SK-N-SH (cell line): ENCODE data around the gene MSL1. TPM values are rescaled to one million over a fixed set of nuclear protein-coding genes. Genes with fewer than 3 reads are reported as not detected.
A peak's percentile ranks its signal among the peaks of the same experiment; 100 is the strongest.

ENCODE experiments used
- CTCF ChIA-PET: fragments of 300-600, 350-600 bp; formaldehyde crosslinking; extraction: SDS; loops from one replicate; lab custom pipeline; 2021; lab: Yijun Ruan, JAX
- POLR2A ChIA-PET: fragments of 350-600 bp; sonication (Branson Sonifier 250); formaldehyde crosslinking; extraction: SDS; loops from one replicate; lab custom pipeline; 2020; ENCODE audit warnings: antibody characterized with exemption, inconsistent platforms; lab: Yijun Ruan, JAX
- DNase-seq: peaks from one replicate; pipeline ENCODE4 v3.0.0; 2012
- H2AFZ ChIP-seq: fragments of 200-600 bp; sonication (generic); 2 replicates; pipeline ENCODE4 v1.8.1; 2016; ENCODE audit warnings: antibody characterized with exemption, mild to moderate bottlenecking, low read depth
- H3F3A ChIP-seq: fragments of 200-600 bp; sonication (generic); replicated peaks from 2 replicates; pipeline ENCODE3; 2016; ENCODE audit warnings: antibody characterized with exemption, mild to moderate bottlenecking; ENCODE audit not compliant: insufficient read depth
- H3K27ac ChIP-seq, 2 experiments: fragments of 200-500 bp in 1 of 2; fragments of 200-600 bp in 1 of 2; sonication (Bioruptor generic) in 1 of 2; sonication (generic), shearing (Covaris generic) in 1 of 2; 2 replicates each; pipeline versions ENCODE4 v1.5.1 to v1.6.1; 2014 to 2016; ENCODE audit warnings: low read depth in 2 of 2, inconsistent platforms in 1 of 2, low read length in 1 of 2, mild to moderate bottlenecking in 1 of 2, mixed read lengths in 1 of 2
- H3K27me3 ChIP-seq: fragments of 200-600 bp; sonication (generic), shearing (Covaris generic); 2 replicates; pipeline ENCODE4 v1.6.1; 2016; ENCODE audit warnings: mixed run types; ENCODE audit not compliant: insufficient read depth
- H3K36me3 ChIP-seq, 2 experiments: fragments of 200-500 bp in 1 of 2; fragments of 200-600 bp in 1 of 2; sonication (Bioruptor generic) in 1 of 2; sonication (generic) in 1 of 2; replicated peaks in 1 of 2; 2 replicates each; pipeline versions ENCODE3 to v1.5.1; 2014 to 2016; ENCODE audit warnings: low read length in 1 of 2, mild to moderate bottlenecking in 1 of 2; ENCODE audit not compliant: insufficient read depth in 2 of 2, control insufficient read depth in 1 of 2
- H3K4me1 ChIP-seq, 2 experiments: fragments of 200-500 bp in 1 of 2; fragments of 200-600 bp in 1 of 2; sonication (Bioruptor generic) in 1 of 2; sonication (generic), shearing (Covaris generic) in 1 of 2; 2 replicates each; pipeline versions ENCODE4 v1.5.1 to v1.6.1; 2014 to 2016; ENCODE audit warnings: low read depth in 1 of 2, low read length in 1 of 2, mixed run types in 1 of 2; ENCODE audit not compliant: insufficient read depth in 2 of 2, control insufficient read depth in 1 of 2
- H3K4me2 ChIP-seq: fragments of 200-600 bp; sonication (generic), shearing (Covaris generic); 2 replicates; pipeline ENCODE4 v1.6.1; 2017; ENCODE audit warnings: mixed run types
- H3K4me3 ChIP-seq, 2 experiments: fragments of 200-500 bp in 1 of 2; fragments of 200-600 bp in 1 of 2; sonication (Bioruptor generic) in 1 of 2; sonication (generic), shearing (Covaris generic) in 1 of 2; 2 replicates each; pipeline versions ENCODE4 v1.5.1 to v1.8.1; 2014 to 2016; ENCODE audit warnings: low read depth in 2 of 2, inconsistent platforms in 1 of 2, low read length in 1 of 2, mild to moderate bottlenecking in 1 of 2, mixed read lengths in 1 of 2, moderate library complexity in 1 of 2
- H3K79me2 ChIP-seq: fragments of 200-600 bp; sonication (generic); 2 replicates; pipeline ENCODE4 v1.8.1; 2017; ENCODE audit warnings: mild to moderate bottlenecking; ENCODE audit not compliant: insufficient read depth
- H3K9ac ChIP-seq: fragments of 200-600 bp; sonication (generic); 2 replicates; pipeline ENCODE4 v1.6.1; 2017; ENCODE audit warnings: mixed run types
- H3K9me2 ChIP-seq: fragments of 200-600 bp; sonication (generic); 2 replicates; pipeline ENCODE4 v1.6.1; 2017; ENCODE audit warnings: mixed run types
- H3K9me3 ChIP-seq: fragments of 200-600 bp; sonication (generic); 2 replicates; pipeline ENCODE4 v1.6.1; 2017; ENCODE audit warnings: mixed run types, mild to moderate bottlenecking, moderate library complexity
- H4K20me1 ChIP-seq: fragments of 200-600 bp; sonication (generic); 2 replicates; pipeline ENCODE4 v1.6.1; 2017; ENCODE audit warnings: mild to moderate bottlenecking, mixed run types; ENCODE audit not compliant: insufficient read depth
- CHD2 ChIP-seq: fragments of 150-350 bp; IDR thresholded peaks from 2 replicates; pipeline ENCODE4 v1.6.1; 2018; ENCODE audit warnings: low read length; ENCODE audit not compliant: partially characterized antibody
- GABPA ChIP-seq: IDR thresholded peaks from 2 replicates; pipeline ENCODE4 v1.4.0; 2012; ENCODE audit warnings: low read depth, mild to moderate bottlenecking
- JUND ChIP-seq: IDR thresholded peaks from 2 replicates; pipeline ENCODE4 v1.4.0; 2012
- NFIC ChIP-seq: IDR thresholded peaks from 2 replicates; pipeline ENCODE4 v1.4.0; 2012; ENCODE audit warnings: borderline replicate concordance
- NRF1 ChIP-seq: IDR thresholded peaks from 2 replicates; pipeline ENCODE4 v1.6.1; 2012; ENCODE audit warnings: low read depth, mild to moderate bottlenecking, low read length
- POLR2AphosphoS5 ChIP-seq: IDR thresholded peaks from 2 replicates; pipeline ENCODE4 v1.6.1; 2012; ENCODE audit warnings: low read depth, low read length
- RCOR1 ChIP-seq: fragments of 150-350 bp; IDR thresholded peaks from 2 replicates; pipeline ENCODE4 v1.6.1; 2017; ENCODE audit warnings: antibody characterized with exemption, low read length
- RXRA ChIP-seq: IDR thresholded peaks from 2 replicates; pipeline ENCODE4 v1.4.0; 2012; ENCODE audit warnings: low read depth, mild to moderate bottlenecking, borderline replicate concordance
- TCF12 ChIP-seq: IDR thresholded peaks from 2 replicates; pipeline ENCODE4 v1.4.0; 2012
- WGBS: methylation state at CpG from one replicate; pipeline ENCODE4 v1.1.6; 2017; ENCODE audit warnings: low lambda C conversion rate; 5-methylcytosine and 5-hydroxymethylcytosine counted together
- polyA plus RNA-seq, 3 experiments: library from polyadenylated mRNA; depleted of rRNA; stranded (reverse); fragments of >200 nt; gene quantifications; 2 replicates each; pipeline ENCODE4 v1.2.3, GENCODE V29; 2012
- TF ChIP-seq, protein P1 (sequence below): fragments of 150-350 bp; IDR thresholded peaks from 2 replicates; pipeline ENCODE4 v1.6.1; 2016; ENCODE audit warnings: mild to moderate bottlenecking, low read depth, low read length
- TF ChIP-seq, protein P2 (sequence below): IDR thresholded peaks from 2 replicates; pipeline ENCODE4 v1.4.0; 2012; ENCODE audit warnings: low read depth, borderline replicate concordance
- TF ChIP-seq, protein P3 (sequence below): fragments of 200-600 bp; sonication (generic); IDR thresholded peaks from 2 replicates; pipeline ENCODE4 v1.6.1; 2017; ENCODE audit warnings: antibody characterized with exemption, mild to moderate bottlenecking, moderate library complexity
- TF ChIP-seq, protein P4 (sequence below): IDR thresholded peaks from 2 replicates; pipeline ENCODE4 v1.4.0; 2012; ENCODE audit warnings: low read depth
- TF ChIP-seq, protein P5 (sequence below): IDR thresholded peaks from 2 replicates; pipeline ENCODE4; 2012

MSL1 gene
- polyA plus RNA-seq, 1 of the 3 experiments (the other 2 are of a cell fraction) = 30.2 TPM

DNA sequence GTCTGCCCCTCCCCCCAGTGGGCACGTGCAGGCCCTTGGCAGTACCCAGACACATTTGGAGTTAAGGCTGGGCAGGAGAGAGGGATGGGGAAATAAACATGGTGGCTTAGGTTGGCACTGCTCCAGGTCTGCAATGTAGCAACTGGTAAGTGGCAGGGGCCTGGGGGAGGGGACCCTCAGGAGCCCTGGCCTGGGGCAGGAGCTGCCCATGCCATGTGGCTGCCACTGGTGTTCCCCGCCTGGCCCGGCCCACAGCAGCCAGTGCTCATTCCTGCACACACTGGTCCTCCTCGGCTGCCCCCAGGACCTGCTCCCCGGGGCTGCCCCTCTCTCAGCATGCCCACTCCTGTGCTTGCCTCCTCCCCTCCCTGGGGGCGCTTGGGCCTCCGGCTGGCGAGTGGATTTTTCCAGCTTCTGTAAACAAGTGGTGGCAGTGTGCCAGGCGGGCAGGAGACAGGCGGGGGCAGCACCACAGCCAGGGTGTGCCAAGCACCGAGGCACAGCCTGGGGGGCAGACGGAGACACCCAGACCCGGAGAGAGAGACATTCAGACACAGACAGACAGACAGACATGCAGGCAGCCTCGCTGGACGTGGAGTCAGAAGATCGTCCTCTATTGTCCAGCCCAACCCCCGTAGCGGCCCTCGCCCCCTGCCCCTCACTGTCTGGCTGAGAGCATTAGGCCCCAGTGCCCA lies 49.6 kb upstream of the MSL1 start (continued):
- TF ChIP-seq POLR2AphosphoS5 = no peak

DNA sequence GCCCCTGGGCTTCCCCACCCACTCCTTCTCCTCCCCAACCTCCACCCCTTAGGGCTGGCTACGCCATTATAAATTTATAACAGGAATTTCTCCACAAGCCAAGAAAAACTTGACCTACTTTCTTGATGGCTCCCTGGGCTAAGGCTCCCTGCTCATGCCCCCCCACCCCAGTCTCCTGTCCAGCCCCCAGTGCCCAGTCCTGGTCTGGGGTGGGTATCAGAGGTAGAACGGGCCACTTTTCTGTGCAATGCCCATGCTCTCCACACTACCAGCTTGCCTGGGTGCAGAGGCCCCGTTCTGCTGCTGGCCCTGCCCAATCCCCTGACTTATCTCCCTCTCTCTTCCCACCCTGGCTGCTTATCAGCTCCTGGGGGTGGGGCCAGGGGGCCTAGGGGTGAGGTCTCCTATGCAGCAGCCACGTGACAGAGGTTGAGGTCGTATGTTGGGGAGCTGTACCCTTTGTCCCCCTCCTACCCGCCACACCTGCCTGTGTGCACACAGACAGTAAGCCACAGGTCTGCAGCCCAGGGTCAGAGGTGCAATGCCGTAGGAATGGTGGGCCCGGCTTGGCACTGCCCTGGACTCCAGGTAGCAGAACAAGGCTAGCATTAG lies 48.9 kb upstream of the MSL1 start:
- H3K4me1 ChIP-seq = peaks cover 56 to 84% of the 10 kb centered on the region in 2 experiments; a peak in 3 of 4 replicates
- 69% methylated on average over 7 of the region's 8 CpGs for WGBS
- POLR2A ChIA-PET = interaction anchor here (1.1 kb wide), 1 partner anchor 8 kb away, joined by 3 read pairs; no protein-coding TSS in a partner anchor

DNA sequence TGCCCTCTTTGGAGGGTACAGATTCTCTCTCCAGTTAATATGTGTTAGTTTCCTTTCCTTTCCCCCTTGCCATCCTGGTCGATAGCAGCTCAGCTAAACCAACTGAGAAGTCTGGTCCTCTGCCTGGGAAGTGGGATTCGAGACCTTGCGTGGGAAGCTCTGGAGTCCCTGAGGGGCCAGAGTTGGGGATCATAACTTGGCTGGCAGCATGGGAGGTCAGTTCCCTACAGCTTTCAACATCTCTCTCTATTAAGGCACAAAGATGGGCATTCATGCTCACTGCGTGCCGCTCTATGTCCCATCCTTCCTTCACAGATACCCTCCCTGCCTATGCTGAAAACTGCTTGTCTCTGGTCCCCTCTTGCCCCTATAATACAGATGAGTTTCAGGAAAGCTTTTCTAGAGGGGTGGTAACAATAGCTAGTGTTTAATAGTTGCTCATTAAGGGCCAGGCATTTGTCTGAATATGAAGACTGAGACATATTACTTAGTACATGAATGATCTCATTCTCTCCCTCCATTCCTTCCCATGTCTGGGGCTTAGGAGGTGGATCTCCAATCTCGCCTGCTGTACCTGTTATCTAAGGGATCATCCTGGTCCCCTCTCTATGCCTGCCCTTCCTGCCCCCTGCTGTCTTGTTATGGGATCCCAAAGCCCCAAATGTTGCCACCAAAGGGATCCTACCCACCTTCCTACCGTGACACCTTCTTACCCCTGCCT lies 48.2 kb upstream of the MSL1 start:
- WGBS = 96% methylated on average over 7 of the region's 7 CpGs
- H2AFZ ChIP-seq = no peak overlapping the region
- no peak overlapping the region; the same call in 1 of the 2 replicates for H3K4me2 ChIP-seq
- no peak for DNase-seq
- no peaks in the 10 kb centered on the region for H3K27me3 ChIP-seq
- peaks cover 48 to 76% of the 10 kb centered on the region in 2 experiments; a peak in 3 of 4 replicates for H3K4me1 ChIP-seq
- no peak overlapping the region for H3K9ac ChIP-seq
- H3K79me2 ChIP-seq = peaks cover 24% of the 10 kb centered on the region; the same call in 1 of the 2 replicates
- peaks cover 0 to 8% of the 10 kb centered on the region in 2 experiments for H3K36me3 ChIP-seq
- H3K4me3 ChIP-seq = no peak overlapping the region
- POLR2A ChIA-PET = interaction anchor here (1.1 to 2.3 kb wide), 2 partner anchors 8 to 9 kb away, joined by 3 to 8 read pairs; no protein-coding TSS in a partner anchor
- no peaks in the 10 kb centered on the region for H3K9me2 ChIP-seq
- peaks cover 16% of the 10 kb centered on the region for H3F3A ChIP-seq
- CTCF ChIA-PET = interaction anchor here (1.0 to 9.3 kb wide), 11 partner anchors 10 to 95 kb away, joined by 3 to 160 read pairs (median 34); partner anchors contain the start of genes MED24 and THRA
- H4K20me1 ChIP-seq = 0 out of 2 replicates have a peak, but pooled peaks cover 3% of the 10 kb centered on the region
- H3K27ac ChIP-seq = peak overlapping the region in 1 of 2 experiments; percentile 93; a peak in 2 of 4 replicates
- no peaks in the 10 kb centered on the region for H3K9me3 ChIP-seq
- TF ChIP-seq JUND (no peak), CHD2 (no peak), NFIC (no peak), RCOR1 (no peak), NRF1 (no peak), GABPA (no peak), TCF12 (no peak)
- TF ChIP-seq, protein P1, sequence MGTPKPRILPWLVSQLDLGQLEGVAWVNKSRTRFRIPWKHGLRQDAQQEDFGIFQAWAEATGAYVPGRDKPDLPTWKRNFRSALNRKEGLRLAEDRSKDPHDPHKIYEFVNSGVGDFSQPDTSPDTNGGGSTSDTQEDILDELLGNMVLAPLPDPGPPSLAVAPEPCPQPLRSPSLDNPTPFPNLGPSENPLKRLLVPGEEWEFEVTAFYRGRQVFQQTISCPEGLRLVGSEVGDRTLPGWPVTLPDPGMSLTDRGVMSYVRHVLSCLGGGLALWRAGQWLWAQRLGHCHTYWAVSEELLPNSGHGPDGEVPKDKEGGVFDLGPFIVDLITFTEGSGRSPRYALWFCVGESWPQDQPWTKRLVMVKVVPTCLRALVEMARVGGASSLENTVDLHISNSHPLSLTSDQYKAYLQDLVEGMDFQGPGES = no peak
- TF ChIP-seq, protein P2, sequence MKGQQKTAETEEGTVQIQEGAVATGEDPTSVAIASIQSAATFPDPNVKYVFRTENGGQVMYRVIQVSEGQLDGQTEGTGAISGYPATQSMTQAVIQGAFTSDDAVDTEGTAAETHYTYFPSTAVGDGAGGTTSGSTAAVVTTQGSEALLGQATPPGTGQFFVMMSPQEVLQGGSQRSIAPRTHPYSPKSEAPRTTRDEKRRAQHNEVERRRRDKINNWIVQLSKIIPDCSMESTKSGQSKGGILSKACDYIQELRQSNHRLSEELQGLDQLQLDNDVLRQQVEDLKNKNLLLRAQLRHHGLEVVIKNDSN = no peak
- TF ChIP-seq, protein P3, sequence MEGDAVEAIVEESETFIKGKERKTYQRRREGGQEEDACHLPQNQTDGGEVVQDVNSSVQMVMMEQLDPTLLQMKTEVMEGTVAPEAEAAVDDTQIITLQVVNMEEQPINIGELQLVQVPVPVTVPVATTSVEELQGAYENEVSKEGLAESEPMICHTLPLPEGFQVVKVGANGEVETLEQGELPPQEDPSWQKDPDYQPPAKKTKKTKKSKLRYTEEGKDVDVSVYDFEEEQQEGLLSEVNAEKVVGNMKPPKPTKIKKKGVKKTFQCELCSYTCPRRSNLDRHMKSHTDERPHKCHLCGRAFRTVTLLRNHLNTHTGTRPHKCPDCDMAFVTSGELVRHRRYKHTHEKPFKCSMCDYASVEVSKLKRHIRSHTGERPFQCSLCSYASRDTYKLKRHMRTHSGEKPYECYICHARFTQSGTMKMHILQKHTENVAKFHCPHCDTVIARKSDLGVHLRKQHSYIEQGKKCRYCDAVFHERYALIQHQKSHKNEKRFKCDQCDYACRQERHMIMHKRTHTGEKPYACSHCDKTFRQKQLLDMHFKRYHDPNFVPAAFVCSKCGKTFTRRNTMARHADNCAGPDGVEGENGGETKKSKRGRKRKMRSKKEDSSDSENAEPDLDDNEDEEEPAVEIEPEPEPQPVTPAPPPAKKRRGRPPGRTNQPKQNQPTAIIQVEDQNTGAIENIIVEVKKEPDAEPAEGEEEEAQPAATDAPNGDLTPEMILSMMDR = no peak
- TF ChIP-seq, protein P4, sequence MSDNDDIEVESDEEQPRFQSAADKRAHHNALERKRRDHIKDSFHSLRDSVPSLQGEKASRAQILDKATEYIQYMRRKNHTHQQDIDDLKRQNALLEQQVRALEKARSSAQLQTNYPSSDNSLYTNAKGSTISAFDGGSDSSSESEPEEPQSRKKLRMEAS = no peak

More for the DNA sequence above, 48.9 kb upstream of the MSL1 start:
- TF ChIP-seq GABPA = no peak
- TF ChIP-seq, protein P5, sequence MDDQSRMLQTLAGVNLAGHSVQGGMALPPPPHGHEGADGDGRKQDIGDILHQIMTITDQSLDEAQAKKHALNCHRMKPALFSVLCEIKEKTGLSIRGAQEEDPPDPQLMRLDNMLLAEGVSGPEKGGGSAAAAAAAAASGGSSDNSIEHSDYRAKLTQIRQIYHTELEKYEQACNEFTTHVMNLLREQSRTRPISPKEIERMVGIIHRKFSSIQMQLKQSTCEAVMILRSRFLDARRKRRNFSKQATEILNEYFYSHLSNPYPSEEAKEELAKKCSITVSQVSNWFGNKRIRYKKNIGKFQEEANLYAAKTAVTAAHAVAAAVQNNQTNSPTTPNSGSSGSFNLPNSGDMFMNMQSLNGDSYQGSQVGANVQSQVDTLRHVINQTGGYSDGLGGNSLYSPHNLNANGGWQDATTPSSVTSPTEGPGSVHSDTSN = no peak
- TF ChIP-seq, protein P2 = no peak
- TF ChIP-seq RXRA = no peak
- Histone ChIP-seq H3K9me2 (no peaks in the 10 kb centered on the region), H3K27me3 (no peaks in the 10 kb centered on the region), H3K27ac (peak overlapping the region in 1 of 2 experiments; percentile 93; a peak in 3 of 4 replicates), H3K79me2 (peaks cover 31% of the 10 kb centered on the region; the same call in 1 of the 2 replicates), H3K9ac (no peak overlapping the region), H3K4me2 (peak overlapping the region; percentile 76; the same call in 1 of the 2 replicates), H4K20me1 (0 out of 2 replicates have a peak, but pooled peaks cover 3% of the 10 kb centered on the region), H3K9me3 (no peaks in the 10 kb centered on the region), H2AFZ (no peak overlapping the region), H3K36me3 (peaks cover 0 to 4% of the 10 kb centered on the region in 2 experiments), H3F3A (peaks cover 14% of the 10 kb centered on the region), H3K4me3 (no peak overlapping the region)
- CTCF ChIA-PET = interaction anchor here (1.1 to 9.3 kb wide), 9 partner anchors 9 to 46 kb away, joined by 3 to 160 read pairs (median 16); partner anchors contain the start of genes MED24 and THRA
- DNase-seq = peak; percentile 50
